GM12891 (cell line): ENCODE results near the gene SIX4.

Experiments used
- POLR2A ChIP-seq: IDR thresholded peaks from 2 replicates; pipeline ENCODE4 v1.6.1; 2011; ENCODE audit warnings: low read depth, low read length, control low read depth
- POLR2AphosphoS5 ChIP-seq: IDR thresholded peaks from 2 replicates; pipeline ENCODE4 v1.6.1; 2011; ENCODE audit warnings: low read depth, low read length, control low read depth
- SPI1 ChIP-seq: IDR thresholded peaks from 2 replicates; pipeline ENCODE4 v1.6.1; 2011; ENCODE audit warnings: low read depth, low read length, control low read depth
- TAF1 ChIP-seq: IDR thresholded peaks from 2 replicates; pipeline ENCODE4 v1.6.1; 2011; ENCODE audit warnings: low read depth, low read length, control low read depth

- TF ChIP-seq POLR2AphosphoS5 (no peak), POLR2A (no peak), TAF1 (no peak), SPI1 (no peak)
Measured at GRCh38 chr14:60691383-60692113, 32.6 kb downstream of the SIX4 start.
